Peyer's patch (tissue), 4 donors: ENCODE measurements around the gene ANTKMT. TPM values are rescaled to one million over a fixed set of nuclear protein-coding genes. Genes with fewer than 3 reads are reported as not detected.

ENCODE experiments used
- DNase-seq, 3 donors: peaks; one replicate each; pipeline ENCODE4 v3.0.0-alpha.2; 2017 to 2019
- H3K27ac ChIP-seq, 4 donors: fragments of 200-600 bp; sonication (generic); one replicate each; pipeline ENCODE4 v1.5.1; 2016 to 2019
- H3K27me3 ChIP-seq, 2 donors: fragments of 200-600 bp; sonication (generic); one replicate each; pipeline ENCODE4 v1.5.1; 2019
- H3K36me3 ChIP-seq, 3 donors: fragments of 200-600 bp; sonication (generic); one replicate each; pipeline ENCODE4 v1.5.1; 2016 to 2019
- H3K4me1 ChIP-seq, 4 donors: fragments of 200-600 bp; sonication (generic); one replicate each; pipeline ENCODE4 v1.5.1; 2016 to 2019
- H3K4me3 ChIP-seq, 4 donors: fragments of 200-600 bp; sonication (generic); 1 replicate in 3 of 4; 2 replicates in 1 of 4; pipeline ENCODE4 v1.5.1; 2016 to 2019; ENCODE audit warnings: mild to moderate bottlenecking in 1 of 4
- H3K9me3 ChIP-seq, 4 donors: fragments of 200-600 bp; sonication (generic); one replicate each; pipeline ENCODE4 v1.5.1; 2016 to 2019; ENCODE audit warnings: mild to moderate bottlenecking in 1 of 4
- POLR2A ChIP-seq, 2 donors: fragments of 450-650 bp; IDR thresholded peaks; one replicate each; pipeline ENCODE4 v1.5.1; 2017; ENCODE audit warnings: antibody characterized with exemption in 2 of 2, mild to moderate bottlenecking in 2 of 2, moderate library complexity in 2 of 2
- total RNA-seq, 4 donors: library from RNA; depleted of rRNA; stranded (reverse); fragments of >200 nt; gene quantifications; one replicate each; pipeline ENCODE4 v1.1.0, GENCODE V29; 2016
- TF ChIP-seq, protein P1 (sequence below), 6 experiments: fragments of 450-650 bp in 4 of 6; fragments of 200-600 bp in 2 of 6; sonication (generic) in 1 of 6; IDR thresholded peaks; one replicate each; pipeline ENCODE4 v1.5.1; 2017 to 2019; ENCODE audit warnings: antibody characterized with exemption in 6 of 6, mild to moderate bottlenecking in 3 of 6, moderate library complexity in 1 of 6

Gene ANTKMT
- total RNA-seq, 4 donors from 2014 or later = 52.8 to 93.9 (median 72.0) TPM

DNA sequence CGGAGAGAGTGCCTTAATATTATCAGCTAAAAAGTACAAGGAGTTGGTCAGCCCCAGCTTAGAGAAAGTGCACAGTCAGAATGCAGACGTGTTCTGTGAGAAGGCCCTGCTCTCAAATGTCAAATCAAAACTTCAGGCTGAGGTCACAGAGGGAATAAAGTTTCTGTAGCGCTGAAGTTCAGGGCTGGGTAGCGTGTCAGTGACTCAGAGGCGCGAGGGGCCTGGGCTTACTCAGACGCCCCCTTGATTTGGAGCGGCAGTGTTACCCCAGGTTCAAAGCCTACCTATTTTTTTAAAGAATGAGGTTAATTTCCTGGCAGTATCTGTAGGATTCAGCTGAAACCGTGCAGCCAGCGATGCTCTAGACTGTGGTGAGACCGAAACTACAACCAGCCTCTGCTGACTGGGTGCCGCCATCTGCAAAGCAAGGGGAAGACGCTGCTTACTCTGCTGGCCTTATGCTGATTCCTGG lies 15.1 kb downstream of the ANTKMT start:
- H3K4me1 ChIP-seq = peaks cover 0 to 12% (median 6%) of the 10 kb centered on the region in 4 donors
- peak overlapping the region in 2 of 4 donors; percentile 77 to 90 for H3K27ac ChIP-seq
- H3K27me3 ChIP-seq = no peaks in the 10 kb centered on the region
- H3K4me3 ChIP-seq = no peak overlapping the region
- H3K9me3 ChIP-seq = no peaks in the 10 kb centered on the region
- TF ChIP-seq POLR2A (IDR thresholded peaks at IDR 0.05) = no peak
- TF ChIP-seq, protein P1, sequence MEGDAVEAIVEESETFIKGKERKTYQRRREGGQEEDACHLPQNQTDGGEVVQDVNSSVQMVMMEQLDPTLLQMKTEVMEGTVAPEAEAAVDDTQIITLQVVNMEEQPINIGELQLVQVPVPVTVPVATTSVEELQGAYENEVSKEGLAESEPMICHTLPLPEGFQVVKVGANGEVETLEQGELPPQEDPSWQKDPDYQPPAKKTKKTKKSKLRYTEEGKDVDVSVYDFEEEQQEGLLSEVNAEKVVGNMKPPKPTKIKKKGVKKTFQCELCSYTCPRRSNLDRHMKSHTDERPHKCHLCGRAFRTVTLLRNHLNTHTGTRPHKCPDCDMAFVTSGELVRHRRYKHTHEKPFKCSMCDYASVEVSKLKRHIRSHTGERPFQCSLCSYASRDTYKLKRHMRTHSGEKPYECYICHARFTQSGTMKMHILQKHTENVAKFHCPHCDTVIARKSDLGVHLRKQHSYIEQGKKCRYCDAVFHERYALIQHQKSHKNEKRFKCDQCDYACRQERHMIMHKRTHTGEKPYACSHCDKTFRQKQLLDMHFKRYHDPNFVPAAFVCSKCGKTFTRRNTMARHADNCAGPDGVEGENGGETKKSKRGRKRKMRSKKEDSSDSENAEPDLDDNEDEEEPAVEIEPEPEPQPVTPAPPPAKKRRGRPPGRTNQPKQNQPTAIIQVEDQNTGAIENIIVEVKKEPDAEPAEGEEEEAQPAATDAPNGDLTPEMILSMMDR (IDR thresholded peaks at IDR 0.05) = no peak
- H3K36me3 ChIP-seq = peaks cover 0 to 69% (median 0%) of the 10 kb centered on the region in 3 donors
- DNase-seq = no peak

DNA sequence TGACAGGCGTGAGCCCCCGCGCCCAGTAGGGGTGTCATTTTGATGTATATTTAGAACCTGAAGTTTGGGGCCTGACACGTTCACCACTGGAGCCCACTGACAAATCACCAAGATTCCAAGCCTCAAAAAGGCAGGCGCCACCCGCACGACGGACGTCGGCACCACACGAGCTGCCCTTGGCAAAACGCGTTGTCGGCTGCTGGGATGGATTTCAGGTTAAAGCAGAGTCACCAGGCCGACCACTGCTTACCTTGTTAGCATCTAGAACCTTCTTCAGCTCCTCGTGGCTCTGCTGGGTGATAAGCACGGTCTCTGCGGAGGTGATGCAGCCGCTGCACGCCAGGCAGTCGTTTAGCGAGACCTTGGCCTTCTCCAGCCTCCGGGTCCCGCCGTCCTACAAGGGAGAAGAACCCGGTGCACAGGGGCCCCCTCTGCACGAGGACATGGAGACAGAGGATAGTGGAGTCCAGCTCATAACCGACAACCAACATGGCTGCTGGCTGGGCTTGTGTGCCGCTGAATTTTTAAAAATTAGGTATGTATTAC lies 16.1 kb downstream of the ANTKMT start:
- peaks cover 0 to 66% (median 0%) of the 10 kb centered on the region in 3 donors for H3K36me3 ChIP-seq
- no peak for TF ChIP-seq POLR2A (IDR thresholded peaks at IDR 0.05)
- TF ChIP-seq, protein P1 (IDR thresholded peaks at IDR 0.05) = no peak

DNA sequence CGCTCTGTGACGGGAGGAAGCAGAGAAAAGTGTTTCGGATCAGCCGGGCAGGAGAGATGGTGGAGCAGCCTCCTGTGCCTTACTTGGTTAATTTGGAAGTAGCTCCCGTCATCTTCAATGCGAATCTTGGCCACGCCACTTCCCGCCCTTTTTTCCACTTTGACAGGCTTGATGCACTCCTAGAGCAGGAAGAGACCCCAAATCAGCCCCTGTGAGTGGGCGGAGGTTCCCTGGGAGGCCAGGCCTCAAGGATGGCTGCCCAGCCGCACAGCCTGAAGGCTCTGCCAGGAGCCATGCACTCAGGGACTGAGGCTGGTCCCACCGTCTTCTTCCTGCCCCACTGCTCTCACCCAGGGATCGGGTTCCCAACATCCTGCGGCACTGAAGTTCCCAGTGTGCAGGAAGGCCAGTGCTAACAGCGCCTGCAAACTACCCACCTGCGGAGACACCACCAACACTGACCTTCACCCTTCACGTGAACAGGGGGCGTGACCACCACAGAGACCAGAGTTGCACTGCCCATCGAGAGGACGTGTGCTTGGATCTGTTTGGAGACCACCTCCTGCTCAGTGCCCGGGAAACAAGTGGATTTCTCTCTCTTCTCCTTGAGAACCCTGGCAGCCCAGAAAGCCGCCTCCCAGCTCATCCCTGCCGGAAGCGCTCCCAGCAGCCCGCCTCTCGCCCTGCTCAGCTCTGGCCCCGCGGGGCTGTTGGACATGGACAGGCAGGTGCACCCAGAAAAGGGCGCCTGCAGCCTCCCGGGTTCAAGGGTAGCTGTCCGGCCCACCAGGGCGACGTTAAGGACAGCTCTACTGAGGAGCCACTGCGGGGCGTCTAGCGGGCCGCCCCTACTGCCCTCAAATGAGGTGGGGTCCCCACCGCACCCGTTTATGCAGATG lies 18.9 kb downstream of the ANTKMT start:
- TF ChIP-seq, protein P1 (IDR thresholded peaks at IDR 0.05) = no peak
- no peak for TF ChIP-seq POLR2A (IDR thresholded peaks at IDR 0.05)
- peak overlapping the region; percentile 66 to 95 (median 80) for H3K4me3 ChIP-seq
- H3K36me3 ChIP-seq = peaks cover 0 to 38% (median 0%) of the 10 kb centered on the region in 3 donors
- H3K4me1 ChIP-seq = peaks cover 0 to 16% (median 9%) of the 10 kb centered on the region in 4 donors
- H3K9me3 ChIP-seq = no peaks in the 10 kb centered on the region
- DNase-seq = no peak
- peak overlapping the region in 3 of 4 donors; percentile 65 to 90 (median 79) for H3K27ac ChIP-seq
- H3K27me3 ChIP-seq = no peaks in the 10 kb centered on the region

More for the DNA sequence above, 16.1 kb downstream of the ANTKMT start:
- Histone ChIP-seq H3K27ac (peak overlapping the region in 2 of 4 donors; percentile 77 to 90), H3K4me3 (peak overlapping the region in 1 of 4 donors; percentile 9), H3K27me3 (no peaks in the 10 kb centered on the region), H3K9me3 (no peaks in the 10 kb centered on the region), H3K4me1 (peaks cover 0 to 16% (median 9%) of the 10 kb centered on the region in 4 donors)
- no peak for DNase-seq

DNA sequence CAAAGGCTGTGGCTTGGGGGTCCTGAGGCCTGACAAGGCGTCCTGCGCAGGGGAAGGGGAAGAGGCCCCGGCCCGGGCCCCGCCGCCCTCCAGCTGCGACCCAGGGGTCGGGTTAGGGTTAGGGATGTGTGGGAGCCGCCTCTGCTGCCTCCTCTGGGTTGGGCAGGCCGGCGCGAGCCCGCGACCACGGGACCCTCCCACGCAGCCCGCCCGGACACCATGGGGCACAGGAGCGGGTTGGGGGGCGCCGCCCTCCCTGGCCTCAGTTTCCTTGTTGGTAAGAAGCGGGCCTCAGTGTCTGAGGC lies 19.5 kb downstream of the ANTKMT start:
- no peaks in the 10 kb centered on the region for H3K9me3 ChIP-seq
- no peaks in the 10 kb centered on the region for H3K27me3 ChIP-seq
- H3K4me3 ChIP-seq = peak overlapping the region; percentile 66 to 95 (median 80)
- H3K27ac ChIP-seq = peak overlapping the region; percentile 36 to 90 (median 72)
- H3K4me1 ChIP-seq = peaks cover 0 to 16% (median 9%) of the 10 kb centered on the region in 4 donors
- TF ChIP-seq POLR2A (IDR thresholded peaks at IDR 0.05) = no peak
- TF ChIP-seq, protein P1 (IDR thresholded peaks at IDR 0.05) = no peak
- H3K36me3 ChIP-seq = peaks cover 0 to 32% (median 0%) of the 10 kb centered on the region in 3 donors
- no peak for DNase-seq

DNA sequence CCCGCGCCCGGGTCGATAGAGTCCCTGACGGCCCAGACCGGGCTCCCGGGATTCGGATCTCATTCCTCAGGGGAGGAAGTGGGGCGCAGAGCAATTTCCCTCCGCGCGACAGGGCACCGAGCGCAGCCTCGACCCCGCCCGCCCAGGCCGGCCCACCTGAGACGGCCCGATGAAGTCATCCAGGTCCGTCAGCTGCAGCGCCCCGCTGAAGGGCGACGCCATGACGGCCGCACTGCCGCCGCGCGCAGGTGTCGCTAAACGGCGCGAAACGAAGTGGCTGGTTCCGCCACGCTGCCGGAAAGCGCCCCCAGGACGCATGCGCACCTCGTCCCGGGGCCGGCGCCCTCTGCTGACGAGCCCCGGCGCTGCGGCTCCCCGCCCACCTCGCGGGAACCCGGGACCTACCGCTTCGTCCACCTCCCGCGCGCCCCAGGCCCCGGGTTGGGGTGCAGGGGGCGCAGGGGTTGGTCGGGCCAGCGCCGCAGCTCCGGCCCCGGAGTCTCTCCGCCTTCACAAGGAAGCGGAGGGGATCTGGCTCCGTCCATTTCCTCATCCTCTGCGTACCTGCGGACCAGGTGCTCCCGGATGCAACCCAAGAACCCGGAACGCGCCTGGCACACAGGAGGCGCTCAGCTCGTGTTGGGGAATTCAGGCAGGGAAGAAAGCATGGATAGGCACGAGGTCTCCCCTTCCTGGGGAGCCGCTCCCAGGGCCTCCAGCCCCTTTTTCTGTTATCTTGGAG lies 20.0 kb downstream of the ANTKMT start, which contains the start of gene CIAO3:
TSS of gene CIAO3 (minus strand) at position 234 of the 742 bp plus-strand sequence. CDS start at position 222, 12 bp downstream.
- DNase-seq = peak; percentile 82 to 94 (median 93)
- Histone ChIP-seq H3K36me3 (peaks cover 0 to 27% (median 0%) of the 10 kb centered on the region in 3 donors), H3K27me3 (no peaks in the 10 kb centered on the region), H3K4me1 (peaks cover 0 to 16% (median 9%) of the 10 kb centered on the region in 4 donors), H3K9me3 (no peaks in the 10 kb centered on the region), H3K4me3 (peak within 1 kb of the TSS; percentile 66 to 95 (median 80)), H3K27ac (peak within 1 kb of the TSS; percentile 36 to 90 (median 72))
- TF ChIP-seq, protein P1 (IDR thresholded peaks at IDR 0.05) = peak; percentile 95 to 99 (median 96)
- TF ChIP-seq POLR2A (IDR thresholded peaks at IDR 0.05) = peak; percentile 51 to 67
